ENCODE data around the gene SREBF1. TPM values are rescaled to one million over a fixed set of nuclear protein-coding genes. Genes with fewer than 3 reads are reported as not detected.

The SREBF1 gene
- total and polyA plus RNA-seq, 8 donors, result 13.1 to 207 (median 80.3) TPM

- 68 to 83% (median 79%) methylated on average over 17 to 20 of the region's 20 CpGs for WGBS, 5 donors
- TF ChIP-seq EP300 (IDR thresholded peaks at IDR 0.05), result no peak
- TF ChIP-seq POLR2AphosphoS5 (IDR thresholded peaks at IDR 0.05), result no peak
- no peak for TF ChIP-seq POLR2A (IDR thresholded peaks at IDR 0.05)
- TF ChIP-seq CTCF (IDR thresholded peaks at IDR 0.05), result no peak
- intact Hi-C loops (cut with DNase I; ENCODE audit: low total_unique reads), result no loop called here
- Histone ChIP-seq H3K36me3 (peaks cover 0 to 11% (median 2%) of the 10 kb centered on the region in 4 donors), H3K4me3 (no peak overlapping the region), H3K27ac (peak overlapping the region in 3 of 5 donors; percentile 13 to 56 (median 42)), H3K27me3 (no peaks in the 10 kb centered on the region), H3K4me1 (peaks cover 26 to 76% (median 49%) of the 10 kb centered on the region in 4 donors), H3K9me3 (no peaks in the 10 kb centered on the region)
- peak in 1 of 2 donors; percentile 63 for DNase-seq
Observed at GRCh38 chr17:17766077-17766743, 70.6 kb downstream of the SREBF1 start.

DNA sequence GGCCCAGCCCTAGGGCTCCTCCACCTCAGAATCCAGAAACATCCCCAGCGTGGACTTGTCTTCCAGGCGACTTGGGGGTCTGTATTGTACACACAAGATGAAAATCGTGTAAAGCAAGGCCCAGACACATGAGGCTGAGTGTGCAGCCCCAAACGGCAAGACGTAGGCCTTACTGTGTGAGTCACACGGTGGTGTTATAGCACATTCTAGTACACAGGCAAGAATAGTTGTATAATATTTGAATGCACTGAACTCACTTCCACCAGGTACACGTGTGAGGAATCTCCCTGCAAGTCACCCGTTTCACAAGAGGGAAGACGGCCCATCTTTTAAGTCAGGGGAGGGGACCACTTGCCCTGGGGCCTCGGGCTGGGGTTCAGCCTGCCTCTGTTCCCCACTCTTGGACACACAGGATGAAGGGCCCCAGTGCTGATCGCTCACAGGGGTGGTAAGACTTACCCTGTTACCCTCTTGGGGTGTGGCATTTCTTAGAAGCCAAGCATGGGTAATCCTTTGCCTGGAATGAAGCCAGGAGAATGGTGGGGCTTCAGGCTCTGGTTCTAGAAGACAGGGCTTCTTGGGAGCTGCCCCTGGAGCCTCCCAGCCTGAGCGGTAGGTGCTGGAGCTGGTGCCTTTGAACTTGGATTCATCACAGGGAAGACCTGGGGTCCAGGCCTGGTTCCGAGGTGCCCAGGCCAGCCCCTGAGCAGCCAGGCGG, 71.3 kb downstream of the SREBF1 start:
- no peak overlapping the region for H3K27ac ChIP-seq
- H3K9me3 ChIP-seq, result no peaks in the 10 kb centered on the region
- no peak for TF ChIP-seq EP300 (IDR thresholded peaks at IDR 0.05)
- TF ChIP-seq CTCF (IDR thresholded peaks at IDR 0.05), result no peak
- TF ChIP-seq POLR2A (IDR thresholded peaks at IDR 0.05), result no peak
- TF ChIP-seq POLR2AphosphoS5 (IDR thresholded peaks at IDR 0.05), result no peak
- intact Hi-C loops (cut with DNase I; ENCODE audit: low total_unique reads), result no loop called here
- H3K36me3 ChIP-seq, result peaks cover 0 to 11% (median 2%) of the 10 kb centered on the region in 4 donors
- H3K27me3 ChIP-seq, result no peaks in the 10 kb centered on the region
- DNase-seq, result peak in 1 of 2 donors; percentile 47
- H3K4me1 ChIP-seq, result peaks cover 22 to 69% (median 48%) of the 10 kb centered on the region in 4 donors
- 65 to 80% (median 74%) methylated on average over 14 of the region's 14 CpGs for WGBS, 5 donors
- no peak overlapping the region for H3K4me3 ChIP-seq

DNA sequence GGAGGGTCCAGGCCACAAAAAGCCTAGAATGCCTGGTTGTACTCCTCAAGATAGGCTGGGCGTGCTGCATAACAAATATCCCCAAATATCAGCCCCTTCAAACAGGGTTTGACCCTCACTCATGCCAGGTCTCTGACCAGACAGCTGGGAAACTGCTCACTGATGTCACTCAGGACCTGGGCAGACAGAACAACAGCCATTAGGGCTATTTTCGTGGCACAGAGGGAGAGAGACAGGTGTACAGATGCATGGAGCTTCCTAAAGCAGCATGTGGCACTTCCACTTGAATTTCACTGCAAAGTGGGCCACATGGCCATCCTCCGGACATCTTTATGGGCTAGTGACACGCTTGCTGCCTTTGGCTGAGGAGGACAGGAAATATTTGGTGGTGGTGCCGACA, 73.1 kb downstream of the SREBF1 start:
- WGBS, 5 donors, result 85 to 90% (median 89%) methylated on average over 5 of the region's 5 CpGs
- Histone ChIP-seq H3K27ac (no peak overlapping the region), H3K36me3 (peaks cover 0 to 16% (median 2%) of the 10 kb centered on the region in 4 donors), H3K4me3 (no peak overlapping the region), H3K27me3 (no peaks in the 10 kb centered on the region), H3K9me3 (no peaks in the 10 kb centered on the region), H3K4me1 (peaks cover 13 to 58% (median 40%) of the 10 kb centered on the region in 4 donors)
- intact Hi-C loops (cut with DNase I; ENCODE audit: low total_unique reads), result no loop called here
- no peak for DNase-seq
- TF ChIP-seq POLR2AphosphoS5 (IDR thresholded peaks at IDR 0.05) (no peak), POLR2A (IDR thresholded peaks at IDR 0.05) (no peak), EP300 (IDR thresholded peaks at IDR 0.05) (no peak), CTCF (IDR thresholded peaks at IDR 0.05) (no peak)

GRCh38 chr17:17763136-17763535, 73.7 kb downstream of the SREBF1 start:
- H3K9me3 ChIP-seq, result no peaks in the 10 kb centered on the region
- WGBS, 5 donors, result 69 to 87% (median 84%) methylated on average over 9 of the region's 9 CpGs
- no peaks in the 10 kb centered on the region for H3K27me3 ChIP-seq
- H3K4me3 ChIP-seq, result no peak overlapping the region
- intact Hi-C loops (cut with DNase I; ENCODE audit: low total_unique reads), result no loop called here
- TF ChIP-seq EP300 (IDR thresholded peaks at IDR 0.05) (no peak), POLR2A (IDR thresholded peaks at IDR 0.05) (no peak), POLR2AphosphoS5 (IDR thresholded peaks at IDR 0.05) (no peak), CTCF (IDR thresholded peaks at IDR 0.05) (no peak)
- H3K27ac ChIP-seq, result no peak overlapping the region
- no peak for DNase-seq
- peaks cover 13 to 58% (median 37%) of the 10 kb centered on the region in 4 donors for H3K4me1 ChIP-seq
- peaks cover 0 to 16% (median 2%) of the 10 kb centered on the region in 4 donors for H3K36me3 ChIP-seq

Data from stomach (tissue), 9 donors.